ENCODE measurements around the gene URM1. TPM values are rescaled to one million over a fixed set of nuclear protein-coding genes. Genes with fewer than 3 reads are reported as not detected.

Gene URM1
- total RNA-seq, 1 donor = 35.1 TPM

DNA sequence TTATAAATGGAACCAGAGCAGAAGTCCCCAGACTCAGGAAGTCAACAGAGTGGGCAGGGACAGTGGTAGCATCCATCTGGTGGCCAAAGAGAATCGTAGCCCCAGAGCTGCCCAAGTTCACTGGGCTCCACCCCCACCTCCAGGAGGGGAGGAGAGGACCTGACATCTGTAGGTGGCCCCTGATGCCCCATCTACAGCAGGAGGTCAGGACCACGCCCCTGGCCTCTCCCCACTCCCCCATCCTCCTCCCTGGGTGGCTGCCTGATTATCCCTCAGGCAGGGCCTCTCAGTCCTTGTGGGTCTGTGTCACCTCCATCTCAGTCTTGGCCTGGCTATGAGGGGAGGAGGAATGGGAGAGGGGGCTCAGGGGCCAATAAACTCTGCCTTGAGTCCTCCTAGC lies 10.3 kb upstream of the URM1 start:
- H3K4me1 ChIP-seq (ENCODE audit: insufficient read depth, low read length) = peaks cover 18% of the 10 kb centered on the region
- peak; percentile 67 for DNase-seq (ENCODE audit: insufficient read length, low spot score, missing footprints)
- H3K4me2 ChIP-seq (ENCODE audit: insufficient read depth, low read length) = no peak overlapping the region
- H3K79me2 ChIP-seq (ENCODE audit: insufficient read depth, low read length) = no peaks in the 10 kb centered on the region
- no peak overlapping the region for H2AFZ ChIP-seq (ENCODE audit: low read length)
- no peaks in the 10 kb centered on the region for H3K9me3 ChIP-seq (ENCODE audit: low read depth, low read length)
- TF ChIP-seq, protein P1, sequence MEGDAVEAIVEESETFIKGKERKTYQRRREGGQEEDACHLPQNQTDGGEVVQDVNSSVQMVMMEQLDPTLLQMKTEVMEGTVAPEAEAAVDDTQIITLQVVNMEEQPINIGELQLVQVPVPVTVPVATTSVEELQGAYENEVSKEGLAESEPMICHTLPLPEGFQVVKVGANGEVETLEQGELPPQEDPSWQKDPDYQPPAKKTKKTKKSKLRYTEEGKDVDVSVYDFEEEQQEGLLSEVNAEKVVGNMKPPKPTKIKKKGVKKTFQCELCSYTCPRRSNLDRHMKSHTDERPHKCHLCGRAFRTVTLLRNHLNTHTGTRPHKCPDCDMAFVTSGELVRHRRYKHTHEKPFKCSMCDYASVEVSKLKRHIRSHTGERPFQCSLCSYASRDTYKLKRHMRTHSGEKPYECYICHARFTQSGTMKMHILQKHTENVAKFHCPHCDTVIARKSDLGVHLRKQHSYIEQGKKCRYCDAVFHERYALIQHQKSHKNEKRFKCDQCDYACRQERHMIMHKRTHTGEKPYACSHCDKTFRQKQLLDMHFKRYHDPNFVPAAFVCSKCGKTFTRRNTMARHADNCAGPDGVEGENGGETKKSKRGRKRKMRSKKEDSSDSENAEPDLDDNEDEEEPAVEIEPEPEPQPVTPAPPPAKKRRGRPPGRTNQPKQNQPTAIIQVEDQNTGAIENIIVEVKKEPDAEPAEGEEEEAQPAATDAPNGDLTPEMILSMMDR (IDR thresholded peaks at IDR 0.05; ENCODE audit: extremely low read depth, low read depth, low read length) = no peak
- no peaks in the 10 kb centered on the region for H3K27me3 ChIP-seq (ENCODE audit: insufficient read depth, low read length)
- peaks cover 1% of the 10 kb centered on the region for H3K36me3 ChIP-seq (ENCODE audit: insufficient read depth, low read length)
- no peak overlapping the region for H3K27ac ChIP-seq (ENCODE audit: low read depth, low read length)
- no peak overlapping the region for H3K4me3 ChIP-seq (ENCODE audit: insufficient read depth, low read length)
- H4K20me1 ChIP-seq (ENCODE audit: insufficient read depth, low read length) = no peaks in the 10 kb centered on the region

DNA sequence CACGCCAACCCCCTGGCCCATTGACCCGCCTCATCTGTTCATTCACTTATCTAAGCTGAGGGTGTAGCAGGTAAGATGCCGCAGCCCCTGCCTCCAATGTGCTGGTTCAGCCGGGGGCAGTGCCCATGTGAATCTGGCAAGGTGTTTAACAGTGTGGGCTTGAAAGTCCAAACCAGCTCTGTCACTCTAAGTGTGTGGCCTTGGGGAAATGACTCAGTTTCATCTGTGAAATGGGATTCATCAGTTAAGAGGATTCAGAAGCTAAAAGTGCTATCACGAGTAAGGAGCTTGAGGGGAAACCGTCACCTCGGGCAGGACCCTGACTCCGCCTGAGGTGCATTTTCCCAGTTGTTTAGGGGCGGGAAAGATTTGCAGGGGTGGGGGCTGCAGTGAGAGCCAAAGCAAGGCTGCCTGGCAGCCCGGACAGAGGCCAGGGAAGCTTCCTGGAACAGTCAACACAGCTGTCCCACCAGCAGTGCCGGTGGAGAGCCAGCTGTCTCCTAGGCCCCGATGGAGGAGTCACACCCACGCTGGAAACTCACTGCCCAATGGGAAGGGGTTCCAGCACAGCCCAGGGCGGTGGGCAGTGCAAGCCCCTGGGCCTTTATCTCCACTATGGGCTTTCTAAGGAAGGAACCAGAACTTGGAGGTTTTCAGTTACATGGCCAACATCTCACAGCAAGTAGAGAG lies 9.7 kb upstream of the URM1 start:
- peak; percentile 81 for DNase-seq (ENCODE audit: insufficient read length, low spot score, missing footprints)
- H3K4me1 ChIP-seq (ENCODE audit: insufficient read depth, low read length) = peaks cover 18% of the 10 kb centered on the region

DNA sequence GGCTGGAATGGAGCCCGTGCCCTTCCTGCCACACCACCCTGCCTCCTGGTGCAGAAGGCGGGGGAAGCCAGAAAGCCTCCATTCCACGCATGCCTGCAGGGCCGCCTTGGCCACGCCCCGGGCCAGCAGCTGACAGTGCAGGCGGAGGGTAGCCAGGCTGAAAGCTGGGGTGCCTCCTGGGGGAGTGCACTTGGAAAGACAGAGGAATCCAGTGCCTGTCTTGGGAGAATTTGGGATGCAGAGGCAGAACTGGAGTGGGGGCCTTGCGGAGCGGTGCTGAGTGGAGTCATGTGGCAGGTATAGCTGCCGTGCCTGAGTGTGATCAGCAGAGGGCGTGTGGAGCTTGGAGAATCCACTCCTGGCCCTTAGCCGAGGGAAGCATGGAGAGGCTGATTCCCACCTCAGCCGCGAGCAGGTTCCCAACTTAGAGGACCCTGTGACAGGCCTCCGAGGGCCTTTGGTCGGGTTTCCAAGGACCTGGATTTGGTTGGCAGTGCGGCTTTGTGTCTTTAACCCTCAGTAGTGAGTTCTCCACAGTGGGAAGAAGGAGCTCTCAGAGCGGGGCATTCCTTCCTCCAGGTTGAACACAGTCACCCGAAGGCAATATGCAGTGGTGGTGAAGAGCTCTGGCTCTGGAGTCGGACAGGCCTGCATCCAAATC lies 9.1 kb upstream of the URM1 start:
- Histone ChIP-seq H3K4me3 (ENCODE audit: insufficient read depth, low read length) (peak overlapping the region; percentile 72), H3K27ac (ENCODE audit: low read depth, low read length) (no peak overlapping the region)

More for the DNA sequence above, 9.7 kb upstream of the URM1 start:
- Histone ChIP-seq H4K20me1 (ENCODE audit: insufficient read depth, low read length) (no peaks in the 10 kb centered on the region), H3K4me2 (ENCODE audit: insufficient read depth, low read length) (peak overlapping the region; percentile 88), H3K36me3 (ENCODE audit: insufficient read depth, low read length) (no peaks in the 10 kb centered on the region), H3K27ac (ENCODE audit: low read depth, low read length) (no peak overlapping the region), H3K9me3 (ENCODE audit: low read depth, low read length) (no peaks in the 10 kb centered on the region), H3K4me3 (ENCODE audit: insufficient read depth, low read length) (peak overlapping the region; percentile 72), H3K79me2 (ENCODE audit: insufficient read depth, low read length) (no peaks in the 10 kb centered on the region), H3K27me3 (ENCODE audit: insufficient read depth, low read length) (no peaks in the 10 kb centered on the region), H2AFZ (ENCODE audit: low read length) (peak overlapping the region; percentile 88)
- TF ChIP-seq, protein P1 (IDR thresholded peaks at IDR 0.05; ENCODE audit: extremely low read depth, low read depth, low read length) = no peak

DNA sequence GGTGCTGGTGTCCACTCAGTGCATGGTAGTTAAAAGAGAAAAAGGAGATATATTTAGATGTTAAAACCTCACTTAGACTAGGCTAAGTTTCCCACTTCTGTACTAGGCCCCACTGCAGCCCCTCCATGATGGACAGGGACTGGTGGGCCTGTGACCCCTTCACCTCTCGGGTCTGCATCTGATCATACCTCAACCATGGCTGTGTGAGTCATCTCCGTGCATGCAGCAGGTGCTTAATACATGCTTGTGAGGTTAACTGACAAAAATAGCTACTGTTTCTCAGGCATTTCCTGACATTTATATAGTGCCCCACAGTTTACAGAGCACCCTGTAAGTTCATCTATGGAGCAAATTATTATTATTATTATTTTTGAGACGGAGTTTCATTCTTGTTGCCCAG lies 8.4 kb upstream of the URM1 start:
- H3K27ac ChIP-seq (ENCODE audit: low read depth, low read length) = no peak overlapping the region
- H3K36me3 ChIP-seq (ENCODE audit: insufficient read depth, low read length) = no peaks in the 10 kb centered on the region
- H3K27me3 ChIP-seq (ENCODE audit: insufficient read depth, low read length) = no peaks in the 10 kb centered on the region
- no peak overlapping the region for H3K4me3 ChIP-seq (ENCODE audit: insufficient read depth, low read length)
- H3K4me1 ChIP-seq (ENCODE audit: insufficient read depth, low read length) = peaks cover 18% of the 10 kb centered on the region
- H4K20me1 ChIP-seq (ENCODE audit: insufficient read depth, low read length) = no peaks in the 10 kb centered on the region
- peak; percentile 83 for DNase-seq (ENCODE audit: insufficient read length, low spot score, missing footprints)
- no peaks in the 10 kb centered on the region for H3K79me2 ChIP-seq (ENCODE audit: insufficient read depth, low read length)
- TF ChIP-seq, protein P1 (IDR thresholded peaks at IDR 0.05; ENCODE audit: extremely low read depth, low read depth, low read length) = no peak
- H3K9me3 ChIP-seq (ENCODE audit: low read depth, low read length) = no peaks in the 10 kb centered on the region
- H2AFZ ChIP-seq (ENCODE audit: low read length) = no peak overlapping the region
- H3K4me2 ChIP-seq (ENCODE audit: insufficient read depth, low read length) = no peak overlapping the region

More for the DNA sequence above, 9.1 kb upstream of the URM1 start:
- no peaks in the 10 kb centered on the region for H4K20me1 ChIP-seq (ENCODE audit: insufficient read depth, low read length)
- peaks cover 18% of the 10 kb centered on the region for H3K4me1 ChIP-seq (ENCODE audit: insufficient read depth, low read length)
- H3K36me3 ChIP-seq (ENCODE audit: insufficient read depth, low read length) = no peaks in the 10 kb centered on the region
- peak overlapping the region; percentile 88 for H3K4me2 ChIP-seq (ENCODE audit: insufficient read depth, low read length)
- H2AFZ ChIP-seq (ENCODE audit: low read length) = peak overlapping the region; percentile 88
- H3K9me3 ChIP-seq (ENCODE audit: low read depth, low read length) = no peaks in the 10 kb centered on the region
- TF ChIP-seq, protein P1 (IDR thresholded peaks at IDR 0.05; ENCODE audit: extremely low read depth, low read depth, low read length) = peak; percentile 93
- H3K79me2 ChIP-seq (ENCODE audit: insufficient read depth, low read length) = no peaks in the 10 kb centered on the region
- H3K27me3 ChIP-seq (ENCODE audit: insufficient read depth, low read length) = no peaks in the 10 kb centered on the region
- DNase-seq (ENCODE audit: insufficient read length, low spot score, missing footprints) = peak; percentile 98

All from osteoblast (primary cell).